SU-DHL-6 (cell line): ENCODE measurements around the gene RGL1.

Experiments
- CTCF ChIP-seq: fragments of 200-600 bp; sonication (generic); IDR thresholded peaks from one replicate; pipeline ENCODE4 v1.5.1; 2017; ENCODE audit warnings: antibody characterized with exemption, mild to moderate bottlenecking, low read length, moderate library complexity; ENCODE audit not compliant: insufficient read depth, poor library complexity, severe bottlenecking
- EZH2phosphoT487 ChIP-seq: fragments of 200-600 bp; sonication (generic), shearing (Covaris generic); conservative IDR thresholded peaks from 2 replicates; pipeline ENCODE4 v1.6.1; 2018; ENCODE audit warnings: mild to moderate bottlenecking, antibody characterized with exemption, low read length, moderate library complexity, mixed read lengths

GRCh38 chr1:183816110-183816509, 11.2 kb downstream of the RGL1 start:
- TF ChIP-seq CTCF = no peak
- TF ChIP-seq EZH2phosphoT487 = no peak
